CD14-positive monocyte (primary cell): Measurements from ENCODE around the gene WTAP. TPM values are rescaled to one million over a fixed set of nuclear protein-coding genes. Genes with fewer than 3 reads are reported as not detected.

ENCODE experiments used
- DNase-seq, 3 donors: peaks; one replicate each; pipeline ENCODE4 v3.0.0-alpha.2; 2011 to 2022
- H2AFZ ChIP-seq: 2 replicates; pipeline ENCODE4 v1.6.0; 2012; ENCODE audit warnings: mild to moderate bottlenecking, low read depth, low read length, inconsistent platforms; ENCODE audit not compliant: insufficient read depth, poor library complexity, severe bottlenecking
- H3K27ac ChIP-seq, 2 donors: 1 replicate in 1 of 2; 2 replicates in 1 of 2; pipeline ENCODE4 v1.5.1; 2012 to 2013; ENCODE audit warnings: low read length in 2 of 2, control low read depth in 1 of 2, inconsistent platforms in 1 of 2, low read depth in 1 of 2, mild to moderate bottlenecking in 1 of 2
- H3K27me3 ChIP-seq, 2 donors: one replicate each; pipeline versions ENCODE4 v1.6.0 to v1.6.1; 2011 to 2013; ENCODE audit warnings: low read length in 2 of 2; ENCODE audit not compliant: control insufficient read depth in 2 of 2, insufficient read depth in 2 of 2
- H3K36me3 ChIP-seq, 2 donors: replicated peaks in 1 of 2; 1 replicate in 1 of 2; 2 replicates in 1 of 2; pipeline versions ENCODE4 v1.5.1 to v1.6.1; 2012 to 2013; ENCODE audit warnings: low read length in 2 of 2, control low read depth in 1 of 2, inconsistent platforms in 1 of 2, mild to moderate bottlenecking in 1 of 2; ENCODE audit not compliant: insufficient read depth in 2 of 2, control insufficient read depth in 1 of 2
- H3K4me1 ChIP-seq, 2 donors: 1 replicate in 1 of 2; 2 replicates in 1 of 2; pipeline versions ENCODE4 v1.5.1 to v1.6.1; 2012 to 2013; ENCODE audit warnings: low read length in 2 of 2, control low read depth in 1 of 2, inconsistent platforms in 1 of 2, mild to moderate bottlenecking in 1 of 2, moderate library complexity in 1 of 2; ENCODE audit not compliant: insufficient read depth in 2 of 2, control insufficient read depth in 1 of 2
- H3K4me2 ChIP-seq: replicated peaks from 2 replicates; pipeline ENCODE3; 2012; ENCODE audit warnings: low read length, moderate library complexity, mild to moderate bottlenecking; ENCODE audit not compliant: poor library complexity, severe bottlenecking; ENCODE audit errors: extremely low read depth
- H3K4me3 ChIP-seq, 3 experiments: fragments of 200-600 bp in 1 of 3; sonication (generic) in 1 of 3; replicated peaks in 1 of 3; 1 replicate in 2 of 3; 2 replicates in 1 of 3; pipeline ENCODE4 v1.5.1; 2011 to 2013; ENCODE audit warnings: low read length in 3 of 3, mild to moderate bottlenecking in 3 of 3, control low read depth in 2 of 3, low read depth in 2 of 3, inconsistent platforms in 1 of 3, moderate library complexity in 1 of 3
- H3K79me2 ChIP-seq: 2 replicates; pipeline ENCODE4 v1.6.0; 2012; ENCODE audit warnings: mild to moderate bottlenecking, control low read depth, inconsistent platforms, low read length, moderate library complexity; ENCODE audit not compliant: insufficient read depth
- H3K9ac ChIP-seq: 2 replicates; pipeline ENCODE4 v1.6.0; 2017; ENCODE audit warnings: low read length, mild to moderate bottlenecking; ENCODE audit not compliant: insufficient read depth, poor library complexity, severe bottlenecking
- H3K9me3 ChIP-seq, 2 donors: replicated peaks in 1 of 2; 1 replicate in 1 of 2; 2 replicates in 1 of 2; pipeline versions ENCODE4 v1.5.1 to v1.6.1; 2012 to 2013; ENCODE audit warnings: low read length in 2 of 2, control low read depth in 1 of 2; ENCODE audit not compliant: control insufficient read depth in 1 of 2, insufficient read depth in 1 of 2
- H4K20me1 ChIP-seq: 2 replicates; pipeline ENCODE4 v1.6.0; 2012; ENCODE audit warnings: mild to moderate bottlenecking, low read length, control low read depth, moderate library complexity; ENCODE audit not compliant: insufficient read depth
- H3K27ac Mint-ChIP-seq, 7 donors: one replicate each; pipeline ENCODE4 v1.8.0; 2020; ENCODE audit warnings: mild to moderate bottlenecking in 7 of 7, mixed read lengths in 7 of 7, moderate library complexity in 6 of 7, inconsistent platforms in 2 of 7
- H3K27me3 Mint-ChIP-seq, 3 donors: one replicate each; pipeline ENCODE4 v1.8.0; 2021 to 2022; ENCODE audit warnings: low read depth in 3 of 3, mild to moderate bottlenecking in 3 of 3, mixed read lengths in 3 of 3, moderate library complexity in 3 of 3, inconsistent platforms in 1 of 3
- H3K36me3 Mint-ChIP-seq, 2 donors: one replicate each; pipeline ENCODE4 v1.8.0; 2020; ENCODE audit warnings: mixed read lengths in 2 of 2, inconsistent platforms in 1 of 2, mild to moderate bottlenecking in 1 of 2
- H3K4me1 Mint-ChIP-seq: one replicate; pipeline ENCODE4 v1.8.0; 2020; ENCODE audit warnings: mild to moderate bottlenecking, mixed read lengths
- H3K4me3 Mint-ChIP-seq, 2 donors: one replicate each; pipeline ENCODE4 v1.8.0; 2020; ENCODE audit warnings: mild to moderate bottlenecking in 2 of 2, mixed read lengths in 2 of 2, moderate library complexity in 1 of 2
- H3K9me3 Mint-ChIP-seq, 7 donors: one replicate each; pipeline ENCODE4 v1.8.0; 2020 to 2022; ENCODE audit warnings: mixed read lengths in 7 of 7, mild to moderate bottlenecking in 6 of 7, moderate library complexity in 6 of 7, inconsistent platforms in 2 of 7
- WGBS: methylation state at CpG from one replicate; pipeline ENCODE4 v1.1.5; 2013; ENCODE audit warnings: missing lambda C conversion rate; ENCODE audit not compliant: insufficient coverage; 5-methylcytosine and 5-hydroxymethylcytosine counted together
- intact Hi-C, 2 donors: fragments of 100-400 bp; cut with micrococcal nuclease; formaldehyde crosslinking; loops; one replicate each; pipeline versions ENCODE4 v1.15.0 to v1.15.1; 2023
- polyA plus RNA-seq, 3 donors: library from polyadenylated mRNA; depleted of rRNA in 1 of 3; unstranded in 2 of 3; stranded (reverse) in 1 of 3; fragments of 300-500 nt in 2 of 3; fragments of >200 nt in 1 of 3; fragmentation: Illumina TruSeq in 2 of 3; gene quantifications; 1 replicate in 2 of 3; 2 replicates in 1 of 3; pipeline ENCODE4 v1.2.3, GENCODE V29; 2012 to 2021
- TF ChIP-seq, protein P1 (sequence below): fragments of 200-600 bp; IDR thresholded peaks from one replicate; pipeline ENCODE4 v1.8.0; 2022; ENCODE audit warnings: antibody characterized with exemption, mild to moderate bottlenecking

WTAP gene
- polyA plus RNA-seq, 3 donors: 50.8 to 95.9 (median 94.7) TPM

DNA sequence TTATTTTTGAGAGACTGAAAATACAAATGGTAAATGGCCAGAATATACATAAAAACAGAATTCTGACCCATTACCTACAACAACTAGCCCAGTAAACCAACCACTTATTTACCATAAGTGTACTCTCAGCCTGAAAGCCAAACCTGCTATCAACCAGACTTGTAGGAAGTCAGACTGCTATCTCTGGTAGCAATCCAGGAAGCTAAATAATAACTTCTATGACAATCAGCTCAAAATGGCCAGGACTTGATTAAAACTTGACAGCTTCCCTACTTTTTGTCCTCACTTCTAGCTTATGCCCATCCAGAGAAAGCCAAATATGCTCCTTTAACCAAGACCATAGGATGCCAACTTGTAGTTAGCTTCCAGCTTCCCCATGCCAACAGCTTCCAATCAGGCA lies 4.7 kb upstream of the WTAP start:
- H3K9me3 Mint-ChIP-seq: peaks cover 0 to 2% (median 0%) of the 10 kb centered on the region in 7 donors
- no peak overlapping the region for H3K27ac Mint-ChIP-seq
- H3K4me3 ChIP-seq: no peak overlapping the region
- H3K27ac ChIP-seq: no peak overlapping the region
- no peak overlapping the region for H3K9ac ChIP-seq
- H3K36me3 ChIP-seq: no peaks in the 10 kb centered on the region
- H3K27me3 ChIP-seq: no peaks in the 10 kb centered on the region
- H3K4me1 Mint-ChIP-seq: peaks cover 15% of the 10 kb centered on the region
- no peak overlapping the region for H3K4me2 ChIP-seq
- TF ChIP-seq, protein P1, sequence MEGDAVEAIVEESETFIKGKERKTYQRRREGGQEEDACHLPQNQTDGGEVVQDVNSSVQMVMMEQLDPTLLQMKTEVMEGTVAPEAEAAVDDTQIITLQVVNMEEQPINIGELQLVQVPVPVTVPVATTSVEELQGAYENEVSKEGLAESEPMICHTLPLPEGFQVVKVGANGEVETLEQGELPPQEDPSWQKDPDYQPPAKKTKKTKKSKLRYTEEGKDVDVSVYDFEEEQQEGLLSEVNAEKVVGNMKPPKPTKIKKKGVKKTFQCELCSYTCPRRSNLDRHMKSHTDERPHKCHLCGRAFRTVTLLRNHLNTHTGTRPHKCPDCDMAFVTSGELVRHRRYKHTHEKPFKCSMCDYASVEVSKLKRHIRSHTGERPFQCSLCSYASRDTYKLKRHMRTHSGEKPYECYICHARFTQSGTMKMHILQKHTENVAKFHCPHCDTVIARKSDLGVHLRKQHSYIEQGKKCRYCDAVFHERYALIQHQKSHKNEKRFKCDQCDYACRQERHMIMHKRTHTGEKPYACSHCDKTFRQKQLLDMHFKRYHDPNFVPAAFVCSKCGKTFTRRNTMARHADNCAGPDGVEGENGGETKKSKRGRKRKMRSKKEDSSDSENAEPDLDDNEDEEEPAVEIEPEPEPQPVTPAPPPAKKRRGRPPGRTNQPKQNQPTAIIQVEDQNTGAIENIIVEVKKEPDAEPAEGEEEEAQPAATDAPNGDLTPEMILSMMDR: no peak
- intact Hi-C loops: loop anchor here in 1 of 2 donors (10.0 kb wide), 1 partner anchor 262 kb away; no protein-coding TSS in a partner anchor
- H3K36me3 Mint-ChIP-seq: peaks cover 5 to 21% of the 10 kb centered on the region in 2 donors
- no peak overlapping the region for H3K4me3 Mint-ChIP-seq
- no peaks in the 10 kb centered on the region for H3K27me3 Mint-ChIP-seq
- no peaks in the 10 kb centered on the region for H3K9me3 ChIP-seq
- H2AFZ ChIP-seq: no peak overlapping the region
- H3K4me1 ChIP-seq: peaks cover 10 to 15% of the 10 kb centered on the region in 2 donors
- DNase-seq: no peak
- peaks cover 68% of the 10 kb centered on the region for H3K79me2 ChIP-seq
- peaks cover 10% of the 10 kb centered on the region for H4K20me1 ChIP-seq

DNA sequence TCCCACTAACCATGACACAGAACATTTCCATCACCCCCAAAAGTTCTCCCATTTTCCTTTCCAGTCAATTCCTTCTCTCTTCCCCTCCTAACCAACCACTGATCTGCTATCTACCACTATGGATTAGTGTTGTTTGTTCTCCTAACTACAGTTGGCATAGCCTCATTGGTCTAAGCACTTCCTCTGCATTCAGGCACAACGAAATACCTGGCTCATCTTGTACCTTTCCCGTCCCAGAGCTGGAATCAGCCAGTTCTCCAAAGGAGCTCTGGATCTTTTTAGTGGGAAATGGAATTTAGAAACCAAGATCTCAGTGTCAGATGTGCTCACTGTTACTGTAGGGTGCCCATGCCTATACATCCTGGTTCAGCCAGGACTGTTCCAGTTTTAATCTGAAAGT lies 4.0 kb upstream of the WTAP start:
- WGBS: no CpG with 5 or more reads among the region's 2 CpGs
- no peaks in the 10 kb centered on the region for H3K27me3 ChIP-seq
- peaks cover 14% of the 10 kb centered on the region for H4K20me1 ChIP-seq
- H3K27ac Mint-ChIP-seq: peak overlapping the region in 2 of 7 donors; percentile 11 to 43
- peaks cover 5 to 21% of the 10 kb centered on the region in 2 donors for H3K36me3 Mint-ChIP-seq
- no peak overlapping the region for H3K4me3 Mint-ChIP-seq
- H3K4me1 Mint-ChIP-seq: peaks cover 13% of the 10 kb centered on the region
- no peak overlapping the region for H3K27ac ChIP-seq
- no peaks in the 10 kb centered on the region for H3K27me3 Mint-ChIP-seq
- no peaks in the 10 kb centered on the region for H3K36me3 ChIP-seq
- H3K9me3 Mint-ChIP-seq: peaks cover 0 to 2% (median 0%) of the 10 kb centered on the region in 7 donors
- peaks cover 70% of the 10 kb centered on the region for H3K79me2 ChIP-seq
- H3K9ac ChIP-seq: no peak overlapping the region
- H3K9me3 ChIP-seq: no peaks in the 10 kb centered on the region
- DNase-seq: no peak
- H3K4me1 ChIP-seq: peaks cover 10 to 17% of the 10 kb centered on the region in 2 donors
- TF ChIP-seq, protein P1: no peak
- no peak overlapping the region for H3K4me2 ChIP-seq
- H3K4me3 ChIP-seq: no peak overlapping the region
- no peak overlapping the region for H2AFZ ChIP-seq
- intact Hi-C loops: loop anchor here in 1 of 2 donors (10.0 kb wide), 1 partner anchor 262 kb away; no protein-coding TSS in a partner anchor
